K562 (cell line): Measurements from ENCODE around the gene CXXC1. TPM values are rescaled to one million over a fixed set of nuclear protein-coding genes. Genes with fewer than 3 reads are reported as not detected.

Source experiments
- C11orf30 ChIP-seq: fragments of 450-650 bp; IDR thresholded peaks from 2 replicates; pipeline ENCODE4 v1.6.1; 2016; ENCODE audit warnings: low read depth, mild to moderate bottlenecking
- CBX8 ChIP-seq: fragments of 200-600 bp; sonication (generic); IDR thresholded peaks from 2 replicates; pipeline ENCODE4 v1.6.1; 2012; ENCODE audit warnings: borderline replicate concordance, mixed run types, low read depth, mild to moderate bottlenecking, moderate library complexity, mixed read lengths, low read length, control low read depth, inconsistent platforms; ENCODE audit not compliant: poor library complexity, severe bottlenecking; ENCODE audit errors: extremely low read depth
- DACH1 ChIP-seq: fragments of 450-650 bp; IDR thresholded peaks from 2 replicates; pipeline ENCODE4 v1.6.1; 2018; ENCODE audit not compliant: partially characterized antibody
- ELF2 ChIP-seq: fragments of 250-450 bp; sonication (Bioruptor Pico); IDR thresholded peaks from 2 replicates; pipeline ENCODE4 v1.5.0; 2021; ENCODE audit warnings: mild to moderate bottlenecking
- GMEB1 ChIP-seq: fragments of 250-450 bp; sonication (Bioruptor Pico); IDR thresholded peaks from 2 replicates; pipeline ENCODE4 v1.4.0; 2020; ENCODE audit warnings: mild to moderate bottlenecking
- HDAC1 ChIP-seq, 2 experiments: fragments of 450-650 bp; IDR thresholded peaks; 2 replicates each; pipeline ENCODE4 v1.6.1; 2016 to 2017; ENCODE audit warnings: inconsistent platforms in 1 of 2, mild to moderate bottlenecking in 1 of 2, moderate library complexity in 1 of 2
- ILK ChIP-seq: fragments of 450-650 bp; IDR thresholded peaks from 2 replicates; pipeline ENCODE4 v1.6.1; 2016; ENCODE audit warnings: missing genetic modification characterization, low read depth, mild to moderate bottlenecking, missing compliant biosample characterization, moderate library complexity, borderline replicate concordance
- JUN ChIP-seq, 2 experiments: sonication (generic) in 1 of 2; formaldehyde crosslinking in 1 of 2; IDR thresholded peaks; 2 replicates each; pipeline versions ENCODE4 v1.6.1 to v1.8.0; 2012 to 2022; ENCODE audit warnings: borderline replicate concordance in 2 of 2, mild to moderate bottlenecking in 2 of 2, improper control_type of control experiment in 1 of 2, low read depth in 1 of 2, low read length in 1 of 2, missing genetic modification reagents in 1 of 2
- JUND ChIP-seq, 2 experiments: IDR thresholded peaks; 2 replicates in 1 of 2; 3 replicates in 1 of 2; pipeline ENCODE4 v1.6.1; 2011; ENCODE audit warnings: borderline replicate concordance in 2 of 2, low read depth in 2 of 2, low read length in 2 of 2, improper control_type of control experiment in 1 of 2, missing biosample characterization in 1 of 2, missing genetic modification characterization in 1 of 2, missing genetic modification reagents in 1 of 2
- KAT8 ChIP-seq: fragments of 450-650 bp; IDR thresholded peaks from 2 replicates; pipeline ENCODE4 v1.6.1; 2016; ENCODE audit warnings: low read depth, mild to moderate bottlenecking
- KDM4B ChIP-seq, 2 experiments: fragments of 450-650 bp in 1 of 2; sonication (generic) in 1 of 2; IDR thresholded peaks; 2 replicates each; pipeline ENCODE4 v1.6.1; 2016 to 2017; ENCODE audit warnings: borderline replicate concordance in 2 of 2, antibody characterized with exemption in 1 of 2, low read depth in 1 of 2, mild to moderate bottlenecking in 1 of 2
- MNT ChIP-seq, 2 experiments: fragments of 450-650 bp; conservative IDR thresholded peaks; 2 replicates each; pipeline ENCODE4 v1.6.1; 2017; ENCODE audit warnings: mild to moderate bottlenecking in 2 of 2, moderate library complexity in 2 of 2
- MXI1 ChIP-seq: IDR thresholded peaks from 2 replicates; pipeline ENCODE4 v1.6.1; 2011; ENCODE audit warnings: low read depth, mild to moderate bottlenecking, improper control_type of control experiment, low read length
- PCBP1 ChIP-seq: fragments of 200-400 bp; formaldehyde crosslinking; IDR thresholded peaks from 2 replicates; pipeline ENCODE4 v1.6.1; 2018; ENCODE audit warnings: mild to moderate bottlenecking, low read depth, low read length; ENCODE audit not compliant: poor library complexity, severe bottlenecking
- PURB ChIP-seq: sonication (generic); formaldehyde crosslinking; IDR thresholded peaks from 2 replicates; pipeline ENCODE4 v1.9.0; 2021; ENCODE audit warnings: low read depth, mild to moderate bottlenecking, missing genetic modification reagents
- SMARCA4 ChIP-seq: fragments of 450-650 bp; IDR thresholded peaks from 2 replicates; pipeline ENCODE4 v1.6.1; 2016
- UBTF ChIP-seq, 2 experiments: IDR thresholded peaks; 2 replicates each; pipeline ENCODE4 v1.6.1; 2012; ENCODE audit warnings: improper control_type of control experiment in 2 of 2, low read depth in 2 of 2, low read length in 2 of 2, borderline replicate concordance in 1 of 2
- XRCC5 ChIP-seq: fragments of 200-400 bp; formaldehyde crosslinking; IDR thresholded peaks from 2 replicates; pipeline ENCODE4 v1.6.1; 2017; ENCODE audit warnings: low read depth, mild to moderate bottlenecking, low read length
- ZBTB17 ChIP-seq: fragments of 450-650 bp; formaldehyde crosslinking; IDR thresholded peaks from 2 replicates; pipeline ENCODE4 v1.4.0; 2020; ENCODE audit warnings: mild to moderate bottlenecking
- ZNF124 ChIP-seq: sonication (generic); formaldehyde crosslinking; IDR thresholded peaks from 2 replicates; pipeline ENCODE4 v1.8.1; 2022; ENCODE audit warnings: missing genetic modification reagents
- ZNF143 ChIP-seq: sonication (generic); formaldehyde crosslinking; IDR thresholded peaks from 2 replicates; pipeline ENCODE4 v1.9.0; 2022; ENCODE audit warnings: mild to moderate bottlenecking, missing genetic modification reagents
- polyA plus RNA-seq, 8 experiments: library from polyadenylated mRNA; depleted of rRNA in 4 of 8; stranded (reverse) in 5 of 8; unstranded in 3 of 8; fragments of >200 nt; fragmentation: Nextera tagmentation in 2 of 8; fragmentation: Illumina TruSeq in 1 of 8; extraction: Ambion mirVana in 2 of 8; extraction: Trizol in 1 of 8; gene quantifications; 2 replicates each; pipeline versions ENCODE4 v1.2.1 to v1.2.3, GENCODE V29; 2011 to 2014; ENCODE audit warnings: inconsistent platforms in 1 of 8, missing spikeins in 1 of 8
- total RNA-seq, 7 experiments: library from RNA; depleted of rRNA in 6 of 7; stranded (reverse); fragments of >200 nt in 6 of 7; fragmentation: Illumina TruSeq in 2 of 7; extraction: Trizol in 2 of 7; gene quantifications; 2 replicates each; pipeline versions ENCODE4 v1.2.1 to v1.2.3, GENCODE V29; 2011 to 2021; ENCODE audit warnings: low replicate concordance in 1 of 7

CXXC1 gene
- total and polyA plus RNA-seq, 9 of the 15 experiments (the other 6 are each of a cell fraction or from before 2014, with no cell fraction given) = 3.4 to 81.0 (median 34.1) TPM

GRCh38 chr18:50307738-50308470 lies 20.4 kb upstream of the CXXC1 start (continued):
- TF ChIP-seq JUND (IDR thresholded peaks at IDR 0.05; ENCODE audit: borderline replicate concordance, low read depth, low read length) (no peak), JUND (tag; IDR thresholded peaks at IDR 0.05; ENCODE audit: borderline replicate concordance, low read depth, low read length) (no peak), DACH1 (no peak), MNT (conservative IDR thresholded peaks at IDR 0.05) (peak; percentile 39 to 64; a peak in 3 of 4 replicates), MXI1 (peak; percentile 32; the same call in 1 of the 2 replicates), C11orf30 (no peak), SMARCA4 (no peak), JUN (IDR thresholded peaks at IDR 0.05; ENCODE audit: borderline replicate concordance, low read depth, low read length) (no peak), JUN (CRISPR knock-in tag; IDR thresholded peaks at IDR 0.05; ENCODE audit: borderline replicate concordance) (no peak), ZNF124 (no peak), KDM4B (IDR thresholded peaks at IDR 0.05; ENCODE audit: borderline replicate concordance in 2 of 2, low read depth in 1 of 2) (no peak), KAT8 (no peak), ZBTB17 (CRISPR knock-in tag) (no peak), XRCC5 (no peak), PCBP1 (no peak), HDAC1 (IDR thresholded peaks at IDR 0.05) (no peak), ZNF143 (CRISPR knock-in tag) (no peak), UBTF (IDR thresholded peaks at IDR 0.05; ENCODE audit: borderline replicate concordance in 1 of 2, low read depth in 2 of 2, low read length in 2 of 2) (no peak), ELF2 (no peak), CBX8 (no peak), GMEB1 (CRISPR knock-in tag) (no peak), ILK (tag) (no peak), PURB (no peak)
